Upper lobe of left lung (tissue), 4 donors: ENCODE data around the gene FPR2.

Experiments used
- EP300 ChIP-seq, 4 donors: sonication (generic); formaldehyde crosslinking; IDR thresholded peaks; one replicate each; pipeline ENCODE4 v1.5.1; 2017; ENCODE audit warnings: antibody characterized with exemption in 4 of 4, control low read depth in 2 of 4
- POLR2A ChIP-seq, 4 donors: fragments of 450-650 bp; IDR thresholded peaks; one replicate each; pipeline ENCODE4 v1.5.1; 2016 to 2017; ENCODE audit warnings: antibody characterized with exemption in 4 of 4, mild to moderate bottlenecking in 2 of 4
- POLR2AphosphoS5 ChIP-seq, 2 donors: sonication (generic); formaldehyde crosslinking; IDR thresholded peaks; one replicate each; pipeline ENCODE4 v1.5.1; 2017; ENCODE audit warnings: antibody characterized with exemption in 2 of 2
- TF ChIP-seq, protein P1 (sequence below), 6 experiments: fragments of 450-650 bp in 4 of 6; fragments of 200-600 bp in 2 of 6; sonication (generic) in 2 of 6; IDR thresholded peaks; one replicate each; pipeline ENCODE4 v1.5.1; 2016 to 2019; ENCODE audit warnings: antibody characterized with exemption in 6 of 6

DNA sequence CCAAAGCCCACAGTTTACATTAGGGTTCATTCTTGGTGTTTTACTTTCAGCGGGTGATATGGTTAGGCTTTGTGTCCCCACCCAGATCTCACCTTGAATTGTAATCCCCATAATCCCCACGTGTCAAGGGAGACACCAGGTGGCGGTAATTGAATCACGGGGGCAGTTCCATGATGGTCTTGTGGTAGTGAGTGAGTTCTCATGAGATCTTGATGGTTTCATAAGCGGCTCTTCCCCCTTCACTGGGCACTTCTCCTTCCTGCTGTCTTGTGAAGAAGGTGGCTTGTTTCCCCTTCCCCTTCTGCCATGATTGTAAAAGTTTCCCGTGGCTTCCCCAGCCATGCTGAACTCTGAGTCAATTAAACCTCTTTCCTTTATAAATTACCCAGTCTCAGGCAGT lies 12.0 kb downstream of the FPR2 start:
- TF ChIP-seq POLR2A (IDR thresholded peaks at IDR 0.05) (no peak), POLR2AphosphoS5 (IDR thresholded peaks at IDR 0.05) (no peak), EP300 (IDR thresholded peaks at IDR 0.05) (no peak)
- TF ChIP-seq, protein P1, sequence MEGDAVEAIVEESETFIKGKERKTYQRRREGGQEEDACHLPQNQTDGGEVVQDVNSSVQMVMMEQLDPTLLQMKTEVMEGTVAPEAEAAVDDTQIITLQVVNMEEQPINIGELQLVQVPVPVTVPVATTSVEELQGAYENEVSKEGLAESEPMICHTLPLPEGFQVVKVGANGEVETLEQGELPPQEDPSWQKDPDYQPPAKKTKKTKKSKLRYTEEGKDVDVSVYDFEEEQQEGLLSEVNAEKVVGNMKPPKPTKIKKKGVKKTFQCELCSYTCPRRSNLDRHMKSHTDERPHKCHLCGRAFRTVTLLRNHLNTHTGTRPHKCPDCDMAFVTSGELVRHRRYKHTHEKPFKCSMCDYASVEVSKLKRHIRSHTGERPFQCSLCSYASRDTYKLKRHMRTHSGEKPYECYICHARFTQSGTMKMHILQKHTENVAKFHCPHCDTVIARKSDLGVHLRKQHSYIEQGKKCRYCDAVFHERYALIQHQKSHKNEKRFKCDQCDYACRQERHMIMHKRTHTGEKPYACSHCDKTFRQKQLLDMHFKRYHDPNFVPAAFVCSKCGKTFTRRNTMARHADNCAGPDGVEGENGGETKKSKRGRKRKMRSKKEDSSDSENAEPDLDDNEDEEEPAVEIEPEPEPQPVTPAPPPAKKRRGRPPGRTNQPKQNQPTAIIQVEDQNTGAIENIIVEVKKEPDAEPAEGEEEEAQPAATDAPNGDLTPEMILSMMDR (IDR thresholded peaks at IDR 0.05), result no peak
